Neural cell (in vitro differentiated cells): Measurements from ENCODE around the gene ARHGEF19. TPM values are rescaled to one million over a fixed set of nuclear protein-coding genes. Genes with fewer than 3 reads are reported as not detected.

ENCODE experiments used
- H2AFZ ChIP-seq: fragments of 200-600, 300-800 bp; sonication (generic), shearing (Covaris generic); 2 replicates; pipeline ENCODE4 v1.6.0; 2014; ENCODE audit warnings: low read depth, mild to moderate bottlenecking, antibody characterized with exemption, low read length, moderate library complexity
- H3F3A ChIP-seq: fragments of 200-600 bp; shearing (Covaris generic); 2 replicates; pipeline ENCODE4 v1.6.1; 2016; ENCODE audit warnings: mild to moderate bottlenecking, moderate library complexity, mixed read lengths, antibody characterized with exemption, low read length; ENCODE audit not compliant: insufficient read depth, poor library complexity, severe bottlenecking
- H3K27ac ChIP-seq: fragments of 200-600, 300-800 bp; sonication (generic), shearing (Covaris generic); 2 replicates; pipeline ENCODE4 v1.5.1; 2014; ENCODE audit warnings: mild to moderate bottlenecking, low read length, moderate library complexity
- H3K27me3 ChIP-seq: fragments of 300-800, 200-600 bp; sonication (generic), shearing (Covaris generic); 2 replicates; pipeline ENCODE4 v1.6.0; 2014; ENCODE audit warnings: mild to moderate bottlenecking, low read depth, low read length, moderate library complexity; ENCODE audit not compliant: insufficient read depth
- H3K36me3 ChIP-seq: fragments of 300-800, 200-600 bp; sonication (generic), shearing (Covaris generic); 2 replicates; pipeline ENCODE4 v1.5.1; 2014; ENCODE audit warnings: mild to moderate bottlenecking, antibody characterized with exemption, low read length, moderate library complexity; ENCODE audit not compliant: insufficient read depth
- H3K4me2 ChIP-seq: fragments of 300-800, 200-600 bp; sonication (generic), shearing (Covaris generic); 2 replicates; pipeline ENCODE4 v1.6.0; 2014; ENCODE audit warnings: mild to moderate bottlenecking, low read length
- H3K4me3 ChIP-seq: fragments of 300-800, 200-600 bp; sonication (generic), shearing (Covaris generic); 2 replicates; pipeline ENCODE4 v1.5.1; 2014; ENCODE audit warnings: mild to moderate bottlenecking, low read length, moderate library complexity
- H3K79me2 ChIP-seq: fragments of 200-600 bp; shearing (Covaris generic); replicated peaks from 2 replicates; pipeline ENCODE4 v1.6.0; 2014; ENCODE audit warnings: mild to moderate bottlenecking, low read length, moderate library complexity; ENCODE audit not compliant: insufficient read depth
- H3K9ac ChIP-seq: fragments of 300-800, 200-600 bp; sonication (generic), shearing (Covaris generic); 2 replicates; pipeline ENCODE4 v1.6.1; 2016; ENCODE audit warnings: mild to moderate bottlenecking, low read length, mixed read lengths
- H3K9me2 ChIP-seq: fragments of 200-600 bp; shearing (Covaris generic); 2 replicates; pipeline ENCODE4 v1.6.1; 2016; ENCODE audit warnings: mild to moderate bottlenecking, low read length, mixed read lengths; ENCODE audit not compliant: insufficient read depth
- H3K9me3 ChIP-seq: fragments of 200-600, 300-800 bp; sonication (generic), shearing (Covaris generic); 2 replicates; pipeline ENCODE4 v1.6.1; 2016; ENCODE audit warnings: mild to moderate bottlenecking, mixed run types, low read length, moderate library complexity, mixed read lengths
- H4K20me1 ChIP-seq: fragments of 200-600 bp; shearing (Covaris generic); 2 replicates; pipeline ENCODE4 v1.6.1; 2016; ENCODE audit warnings: mild to moderate bottlenecking, mixed run types; ENCODE audit not compliant: insufficient read depth
- EP300 ChIP-seq: fragments of 450-650 bp; conservative IDR thresholded peaks from 2 replicates; pipeline ENCODE4 v1.6.1; 2014; ENCODE audit warnings: antibody characterized with exemption, mild to moderate bottlenecking, moderate library complexity; ENCODE audit not compliant: poor library complexity, severe bottlenecking
- EZH2 ChIP-seq: fragments of 200-600, 300-800 bp; shearing (Covaris generic), sonication (generic); IDR thresholded peaks from 2 replicates; pipeline ENCODE4 v1.6.1; 2014; ENCODE audit warnings: antibody characterized with exemption, low read length, borderline replicate concordance, mild to moderate bottlenecking; ENCODE audit not compliant: insufficient read depth, poor library complexity, severe bottlenecking
- MXI1 ChIP-seq: fragments of 450-650 bp; conservative IDR thresholded peaks from 2 replicates; pipeline ENCODE4 v1.6.1; 2014; ENCODE audit warnings: antibody characterized with exemption, mild to moderate bottlenecking; ENCODE audit not compliant: poor library complexity, severe bottlenecking
- POLR2AphosphoS5 ChIP-seq: IDR thresholded peaks from 2 replicates; pipeline ENCODE4 v1.6.1; 2012
- RAD21 ChIP-seq: fragments of 450-650 bp; conservative IDR thresholded peaks from 2 replicates; pipeline ENCODE4 v1.6.1; 2014; ENCODE audit warnings: antibody characterized with exemption, mild to moderate bottlenecking, moderate library complexity
- SMC3 ChIP-seq: fragments of 450-650 bp; conservative IDR thresholded peaks from 2 replicates; pipeline ENCODE4 v1.6.1; 2014; ENCODE audit warnings: antibody characterized with exemption, mild to moderate bottlenecking, moderate library complexity; ENCODE audit not compliant: poor library complexity
- TAF1 ChIP-seq: IDR thresholded peaks from 2 replicates; pipeline ENCODE4 v1.6.1; 2012; ENCODE audit warnings: low read depth
- polyA plus RNA-seq: library from polyadenylated mRNA; depleted of rRNA; stranded (reverse); fragments of >200 nt; gene quantifications from 2 replicates; pipeline ENCODE4 v1.2.3, GENCODE V29; 2014
- TF ChIP-seq, protein P1 (sequence below): fragments of 450-650 bp; IDR thresholded peaks from 2 replicates; pipeline ENCODE4 v1.5.1; 2014; ENCODE audit warnings: antibody characterized with exemption, mild to moderate bottlenecking, moderate library complexity; ENCODE audit not compliant: poor library complexity, severe bottlenecking
- TF ChIP-seq, protein P2 (sequence below): IDR thresholded peaks from 2 replicates; pipeline ENCODE4 v1.6.1; 2012; ENCODE audit warnings: borderline replicate concordance

The ARHGEF19 gene
- polyA plus RNA-seq, 1 donor from 2014 or later, result 0.93 TPM

DNA sequence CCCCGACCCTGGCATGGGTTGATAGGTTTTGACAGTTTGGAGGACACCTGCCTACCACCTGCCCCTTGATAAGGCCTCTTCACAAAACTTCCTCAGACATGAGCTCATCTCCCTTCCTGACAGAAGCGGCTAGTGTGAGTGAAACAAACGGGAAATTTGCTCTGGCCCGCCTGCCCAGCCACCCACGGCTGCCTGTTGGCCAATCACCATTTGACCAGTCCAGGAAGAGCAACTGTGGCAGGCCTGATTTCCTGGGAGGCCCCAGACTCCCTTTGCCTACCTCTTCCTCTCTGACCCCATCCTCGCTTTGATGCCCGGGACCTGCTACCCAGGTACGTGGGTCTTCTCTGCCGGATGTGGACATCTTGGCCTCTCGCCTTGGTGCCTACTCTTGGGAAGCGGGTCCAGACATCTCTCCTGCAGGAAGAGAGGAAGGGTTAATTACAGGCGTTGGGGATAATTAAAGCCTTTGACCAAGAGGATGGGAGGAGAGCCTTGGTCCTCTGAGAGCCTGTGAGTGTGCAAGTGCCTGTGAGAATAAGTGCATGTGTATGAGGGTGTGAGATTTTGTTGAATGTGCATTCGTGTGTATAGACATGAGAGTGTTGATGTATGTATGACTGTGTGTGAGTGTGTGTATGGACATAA, 55.5 kb downstream of the ARHGEF19 start:
- H3K27ac ChIP-seq, result no peak overlapping the region

DNA sequence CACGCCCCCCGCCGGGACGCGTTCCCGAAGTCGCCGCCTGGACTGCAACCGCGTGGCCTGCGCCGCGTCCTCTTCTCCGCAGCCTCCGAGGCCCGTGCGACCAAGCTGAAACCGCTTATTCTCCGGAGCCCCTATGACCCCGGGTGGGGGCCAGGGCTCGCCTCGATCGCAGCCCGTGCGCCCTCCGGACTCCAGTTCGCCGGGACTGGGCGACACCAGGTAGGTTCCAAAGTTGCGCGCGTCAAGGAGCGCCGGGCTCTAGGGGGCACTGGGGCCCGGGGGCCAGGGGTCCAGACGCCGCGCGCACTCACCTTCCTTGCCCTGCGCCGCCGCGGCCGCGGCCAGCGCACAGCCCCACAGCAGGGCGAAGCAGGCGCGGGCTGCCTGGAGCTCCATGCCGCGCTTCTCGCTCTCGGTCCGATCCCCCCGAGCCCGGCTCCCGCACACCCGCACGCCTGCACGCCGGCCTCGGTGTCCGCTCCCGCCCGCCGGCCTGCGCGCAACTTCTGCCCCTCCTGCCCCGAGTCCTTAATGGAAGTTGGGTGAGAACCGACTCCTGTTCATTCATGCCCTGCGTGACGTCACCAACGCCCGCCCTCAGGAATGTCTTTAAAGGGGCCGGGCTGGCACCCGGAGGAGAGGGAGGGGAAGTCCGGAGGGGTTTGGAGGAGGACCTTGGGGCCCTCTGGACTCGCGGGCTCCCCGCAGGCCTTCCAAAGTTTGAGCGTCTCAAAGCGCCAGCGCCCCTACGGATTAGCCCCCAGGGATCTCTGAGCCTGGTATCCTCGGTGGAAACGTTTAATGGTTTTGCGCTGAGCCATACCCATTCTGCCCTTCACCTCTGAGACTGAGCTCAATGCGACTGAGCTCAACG, 56.7 kb downstream of the ARHGEF19 start, which contains the start of gene EPHA2:
TSS of gene EPHA2 (minus strand) at position 533 of the 874 bp plus-strand sequence. CDS start at position 396, 137 bp downstream.
- H3K27ac ChIP-seq, result no peak within 1 kb of the TSS
- peaks cover 22% of the 10 kb centered on the region for H3K27me3 ChIP-seq
- H3K4me3 ChIP-seq, result peak within 1 kb of the TSS; percentile 81
- no peaks in the 10 kb centered on the region for H3K9me2 ChIP-seq
- H3F3A ChIP-seq, result no peaks in the 10 kb centered on the region
- TF ChIP-seq MXI1 (no peak), EZH2 (no peak), EP300 (no peak)
- TF ChIP-seq, protein P1, sequence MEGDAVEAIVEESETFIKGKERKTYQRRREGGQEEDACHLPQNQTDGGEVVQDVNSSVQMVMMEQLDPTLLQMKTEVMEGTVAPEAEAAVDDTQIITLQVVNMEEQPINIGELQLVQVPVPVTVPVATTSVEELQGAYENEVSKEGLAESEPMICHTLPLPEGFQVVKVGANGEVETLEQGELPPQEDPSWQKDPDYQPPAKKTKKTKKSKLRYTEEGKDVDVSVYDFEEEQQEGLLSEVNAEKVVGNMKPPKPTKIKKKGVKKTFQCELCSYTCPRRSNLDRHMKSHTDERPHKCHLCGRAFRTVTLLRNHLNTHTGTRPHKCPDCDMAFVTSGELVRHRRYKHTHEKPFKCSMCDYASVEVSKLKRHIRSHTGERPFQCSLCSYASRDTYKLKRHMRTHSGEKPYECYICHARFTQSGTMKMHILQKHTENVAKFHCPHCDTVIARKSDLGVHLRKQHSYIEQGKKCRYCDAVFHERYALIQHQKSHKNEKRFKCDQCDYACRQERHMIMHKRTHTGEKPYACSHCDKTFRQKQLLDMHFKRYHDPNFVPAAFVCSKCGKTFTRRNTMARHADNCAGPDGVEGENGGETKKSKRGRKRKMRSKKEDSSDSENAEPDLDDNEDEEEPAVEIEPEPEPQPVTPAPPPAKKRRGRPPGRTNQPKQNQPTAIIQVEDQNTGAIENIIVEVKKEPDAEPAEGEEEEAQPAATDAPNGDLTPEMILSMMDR, result peak; percentile 8
- peaks cover 16% of the 10 kb centered on the region for H3K79me2 ChIP-seq
- no peak within 1 kb of the TSS for H2AFZ ChIP-seq
- H3K9me3 ChIP-seq, result no peaks in the 10 kb centered on the region
- H4K20me1 ChIP-seq, result no peaks in the 10 kb centered on the region
- H3K9ac ChIP-seq, result peak within 1 kb of the TSS; percentile 47
- peak within 1 kb of the TSS; percentile 73 for H3K4me2 ChIP-seq
- no peaks in the 10 kb centered on the region for H3K36me3 ChIP-seq

More for the DNA sequence above, 55.5 kb downstream of the ARHGEF19 start:
- H3K9me2 ChIP-seq, result no peaks in the 10 kb centered on the region
- H3F3A ChIP-seq, result no peaks in the 10 kb centered on the region
- no peak overlapping the region for H2AFZ ChIP-seq
- peaks cover 22% of the 10 kb centered on the region for H3K27me3 ChIP-seq
- no peaks in the 10 kb centered on the region for H3K36me3 ChIP-seq
- peaks cover 13% of the 10 kb centered on the region for H3K79me2 ChIP-seq
- H3K4me2 ChIP-seq, result no peak overlapping the region
- TF ChIP-seq RAD21 (no peak), TAF1 (no peak), POLR2AphosphoS5 (no peak), MXI1 (no peak), EZH2 (no peak), SMC3 (no peak), EP300 (no peak)
- TF ChIP-seq, protein P2, sequence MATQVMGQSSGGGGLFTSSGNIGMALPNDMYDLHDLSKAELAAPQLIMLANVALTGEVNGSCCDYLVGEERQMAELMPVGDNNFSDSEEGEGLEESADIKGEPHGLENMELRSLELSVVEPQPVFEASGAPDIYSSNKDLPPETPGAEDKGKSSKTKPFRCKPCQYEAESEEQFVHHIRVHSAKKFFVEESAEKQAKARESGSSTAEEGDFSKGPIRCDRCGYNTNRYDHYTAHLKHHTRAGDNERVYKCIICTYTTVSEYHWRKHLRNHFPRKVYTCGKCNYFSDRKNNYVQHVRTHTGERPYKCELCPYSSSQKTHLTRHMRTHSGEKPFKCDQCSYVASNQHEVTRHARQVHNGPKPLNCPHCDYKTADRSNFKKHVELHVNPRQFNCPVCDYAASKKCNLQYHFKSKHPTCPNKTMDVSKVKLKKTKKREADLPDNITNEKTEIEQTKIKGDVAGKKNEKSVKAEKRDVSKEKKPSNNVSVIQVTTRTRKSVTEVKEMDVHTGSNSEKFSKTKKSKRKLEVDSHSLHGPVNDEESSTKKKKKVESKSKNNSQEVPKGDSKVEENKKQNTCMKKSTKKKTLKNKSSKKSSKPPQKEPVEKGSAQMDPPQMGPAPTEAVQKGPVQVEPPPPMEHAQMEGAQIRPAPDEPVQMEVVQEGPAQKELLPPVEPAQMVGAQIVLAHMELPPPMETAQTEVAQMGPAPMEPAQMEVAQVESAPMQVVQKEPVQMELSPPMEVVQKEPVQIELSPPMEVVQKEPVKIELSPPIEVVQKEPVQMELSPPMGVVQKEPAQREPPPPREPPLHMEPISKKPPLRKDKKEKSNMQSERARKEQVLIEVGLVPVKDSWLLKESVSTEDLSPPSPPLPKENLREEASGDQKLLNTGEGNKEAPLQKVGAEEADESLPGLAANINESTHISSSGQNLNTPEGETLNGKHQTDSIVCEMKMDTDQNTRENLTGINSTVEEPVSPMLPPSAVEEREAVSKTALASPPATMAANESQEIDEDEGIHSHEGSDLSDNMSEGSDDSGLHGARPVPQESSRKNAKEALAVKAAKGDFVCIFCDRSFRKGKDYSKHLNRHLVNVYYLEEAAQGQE, result no peak
- TF ChIP-seq, protein P1, result no peak
- no peak overlapping the region for H3K4me3 ChIP-seq
- H3K9ac ChIP-seq, result no peak overlapping the region
- no peaks in the 10 kb centered on the region for H4K20me1 ChIP-seq
- no peaks in the 10 kb centered on the region for H3K9me3 ChIP-seq
